Breast epithelium (tissue), 4 donors: Measurements from ENCODE around the gene RYK. TPM values are rescaled to one million over a fixed set of nuclear protein-coding genes. Genes with fewer than 3 reads are reported as not detected.

Experiments
- DNase-seq, 2 donors: peaks; one replicate each; pipeline ENCODE4 v3.0.0-alpha.2; 2019; ENCODE audit warnings: low spot score in 2 of 2
- H3K27ac ChIP-seq, 2 donors: fragments of 200-600 bp; sonication (generic) in 1 of 2; one replicate each; pipeline ENCODE4 v1.5.1; 2016 to 2019; ENCODE audit warnings: mild to moderate bottlenecking in 1 of 2
- H3K27me3 ChIP-seq, 2 donors: fragments of 200-600 bp; sonication (generic) in 1 of 2; one replicate each; pipeline versions ENCODE4 v1.5.1 to v1.6.0; 2017 to 2019; ENCODE audit warnings: control low read depth in 1 of 2, mild to moderate bottlenecking in 1 of 2
- H3K36me3 ChIP-seq: fragments of 200-600 bp; one replicate; pipeline ENCODE4 v1.5.1; 2019
- H3K4me1 ChIP-seq, 2 donors: fragments of 200-600 bp; sonication (generic); one replicate each; pipeline ENCODE4 v1.5.1; 2016 to 2019; ENCODE audit warnings: control low read depth in 1 of 2
- H3K4me3 ChIP-seq, 3 donors: fragments of 200-600 bp; sonication (generic); 1 replicate in 2 of 3; 2 replicates in 1 of 3; pipeline ENCODE4 v1.5.1; 2016 to 2019; ENCODE audit warnings: mild to moderate bottlenecking in 3 of 3, moderate library complexity in 2 of 3
- H3K9me3 ChIP-seq, 2 donors: fragments of 200-600 bp; sonication (generic) in 1 of 2; one replicate each; pipeline ENCODE4 v1.5.1; 2016 to 2019; ENCODE audit warnings: control low read depth in 1 of 2
- CTCF ChIP-seq, 3 donors: fragments of 450-650 bp; IDR thresholded peaks; one replicate each; pipeline ENCODE4 v1.5.1; 2016 to 2017; ENCODE audit warnings: antibody characterized with exemption in 3 of 3, mild to moderate bottlenecking in 3 of 3, moderate library complexity in 3 of 3
- POLR2A ChIP-seq: fragments of 450-650 bp; IDR thresholded peaks from one replicate; pipeline ENCODE4 v1.6.1; 2016; ENCODE audit warnings: antibody characterized with exemption, mild to moderate bottlenecking, moderate library complexity
- POLR2AphosphoS5 ChIP-seq, 3 donors: sonication (generic); formaldehyde crosslinking; IDR thresholded peaks; one replicate each; pipeline ENCODE4 v1.6.1; 2017; ENCODE audit warnings: antibody characterized with exemption in 3 of 3
- intact Hi-C: fragments of 100-400 bp; cut with DNase I; formaldehyde crosslinking; loops from one replicate; pipeline ENCODE4 v1.15.1; 2023; ENCODE audit warnings: low total_unique reads
- total RNA-seq, 3 donors: library from RNA; depleted of rRNA; stranded (reverse); fragments of >200 nt; gene quantifications; one replicate each; pipeline ENCODE4 v1.1.0, GENCODE V29; 2016

RYK gene
- total RNA-seq, 3 donors from 2014 or later = 77.9 to 153 (median 150) TPM

GRCh38 chr3:134214239-134214638 is 36.4 kb downstream of the RYK start:
- H3K27me3 ChIP-seq = no peaks in the 10 kb centered on the region
- intact Hi-C loops = loop anchor here (5.0 kb wide), 2 partner anchors 93 to 697 kb away; no protein-coding TSS in a partner anchor
- no peak overlapping the region for H3K27ac ChIP-seq
- H3K4me3 ChIP-seq = no peak overlapping the region
- TF ChIP-seq POLR2AphosphoS5 (IDR thresholded peaks at IDR 0.05) (no peak), POLR2A (no peak), CTCF (IDR thresholded peaks at IDR 0.05) (no peak)
- H3K9me3 ChIP-seq = no peaks in the 10 kb centered on the region
- no peaks in the 10 kb centered on the region for H3K4me1 ChIP-seq
- H3K36me3 ChIP-seq = no peaks in the 10 kb centered on the region
- DNase-seq = no peak

GRCh38 chr3:134212967-134213665 is 37.5 kb downstream of the RYK start:
- Histone ChIP-seq H3K36me3 (no peaks in the 10 kb centered on the region), H3K27me3 (no peaks in the 10 kb centered on the region), H3K4me1 (no peaks in the 10 kb centered on the region), H3K4me3 (no peak overlapping the region), H3K27ac (peak overlapping the region in 1 of 2 donors; percentile 42), H3K9me3 (no peaks in the 10 kb centered on the region)
- intact Hi-C loops = loop anchor here (2.0 to 5.0 kb wide), 3 partner anchors 28 to 696 kb away; no protein-coding TSS in a partner anchor
- TF ChIP-seq POLR2A = no peak
- peak in 1 of 3 donors; percentile 65 for TF ChIP-seq POLR2AphosphoS5 (IDR thresholded peaks at IDR 0.05)
- peak; percentile 91 to 95 (median 94) for TF ChIP-seq CTCF (IDR thresholded peaks at IDR 0.05)
- peak; percentile 76 to 89 for DNase-seq

GRCh38 chr3:134211797-134212196 is 38.9 kb downstream of the RYK start:
- Histone ChIP-seq H3K4me1 (no peaks in the 10 kb centered on the region), H3K36me3 (no peaks in the 10 kb centered on the region), H3K4me3 (no peak overlapping the region), H3K27ac (no peak overlapping the region), H3K9me3 (no peaks in the 10 kb centered on the region), H3K27me3 (no peaks in the 10 kb centered on the region)
- intact Hi-C loops = loop anchor here (2.0 to 5.0 kb wide), 3 partner anchors 29 to 694 kb away; no protein-coding TSS in a partner anchor
- TF ChIP-seq POLR2AphosphoS5 (IDR thresholded peaks at IDR 0.05) = no peak
- peak in 2 of 3 donors; percentile 38 to 48 for TF ChIP-seq CTCF (IDR thresholded peaks at IDR 0.05)
- DNase-seq = no peak

GRCh38 chr3:134205451-134205850 is 45.2 kb downstream of the RYK start:
- no peaks in the 10 kb centered on the region for H3K36me3 ChIP-seq

More at GRCh38 chr3:134205451-134205850, 45.2 kb downstream of the RYK start:
- Histone ChIP-seq H3K27ac (no peak overlapping the region), H3K4me1 (no peaks in the 10 kb centered on the region), H3K9me3 (no peaks in the 10 kb centered on the region), H3K27me3 (no peaks in the 10 kb centered on the region), H3K4me3 (no peak overlapping the region)
- TF ChIP-seq POLR2A = no peak
- no peak for TF ChIP-seq POLR2AphosphoS5 (IDR thresholded peaks at IDR 0.05)
- TF ChIP-seq CTCF (IDR thresholded peaks at IDR 0.05) = no peak
- intact Hi-C loops = loop anchor here (10.0 kb wide), 1 partner anchor 281 kb away; no protein-coding TSS in a partner anchor
- DNase-seq = no peak
